Measurements from ENCODE around the gene LIN28B.

GRCh38 chr6:104957301-104958177 is 632 bp downstream of the LIN28B start:
- TF ChIP-seq, protein P1, sequence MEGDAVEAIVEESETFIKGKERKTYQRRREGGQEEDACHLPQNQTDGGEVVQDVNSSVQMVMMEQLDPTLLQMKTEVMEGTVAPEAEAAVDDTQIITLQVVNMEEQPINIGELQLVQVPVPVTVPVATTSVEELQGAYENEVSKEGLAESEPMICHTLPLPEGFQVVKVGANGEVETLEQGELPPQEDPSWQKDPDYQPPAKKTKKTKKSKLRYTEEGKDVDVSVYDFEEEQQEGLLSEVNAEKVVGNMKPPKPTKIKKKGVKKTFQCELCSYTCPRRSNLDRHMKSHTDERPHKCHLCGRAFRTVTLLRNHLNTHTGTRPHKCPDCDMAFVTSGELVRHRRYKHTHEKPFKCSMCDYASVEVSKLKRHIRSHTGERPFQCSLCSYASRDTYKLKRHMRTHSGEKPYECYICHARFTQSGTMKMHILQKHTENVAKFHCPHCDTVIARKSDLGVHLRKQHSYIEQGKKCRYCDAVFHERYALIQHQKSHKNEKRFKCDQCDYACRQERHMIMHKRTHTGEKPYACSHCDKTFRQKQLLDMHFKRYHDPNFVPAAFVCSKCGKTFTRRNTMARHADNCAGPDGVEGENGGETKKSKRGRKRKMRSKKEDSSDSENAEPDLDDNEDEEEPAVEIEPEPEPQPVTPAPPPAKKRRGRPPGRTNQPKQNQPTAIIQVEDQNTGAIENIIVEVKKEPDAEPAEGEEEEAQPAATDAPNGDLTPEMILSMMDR (IDR thresholded peaks at IDR 0.05): no peak
- TF ChIP-seq POLR2A (IDR thresholded peaks at IDR 0.05): no peak
- no peak for TF ChIP-seq POLR2AphosphoS5 (IDR thresholded peaks at IDR 0.05)
- no peak for TF ChIP-seq EP300 (IDR thresholded peaks at IDR 0.05)
